GM12878 (cell line): ENCODE data around the gene SPINT2. TPM values are rescaled to one million over a fixed set of nuclear protein-coding genes. Genes with fewer than 3 reads are reported as not detected.

Experiments
- ATF7 ChIP-seq: fragments of 450-650 bp; IDR thresholded peaks from 2 replicates; pipeline ENCODE4 v1.6.1; 2016; ENCODE audit warnings: low read depth, mild to moderate bottlenecking
- CBX3 ChIP-seq: fragments of 200-600 bp; sonication (generic); IDR thresholded peaks from 2 replicates; pipeline ENCODE4 v1.6.1; 2016; ENCODE audit warnings: low read depth, borderline replicate concordance
- CHD4 ChIP-seq: fragments of 200-600 bp; sonication (generic); IDR thresholded peaks from 2 replicates; pipeline ENCODE4 v1.6.1; 2016; ENCODE audit warnings: mild to moderate bottlenecking
- FOXM1 ChIP-seq: IDR thresholded peaks from 2 replicates; pipeline ENCODE4 v1.6.1; 2012; ENCODE audit warnings: low read depth, mild to moderate bottlenecking, inconsistent platforms, low read length, moderate library complexity
- MEF2B ChIP-seq: fragments of 450-650 bp; IDR thresholded peaks from 2 replicates; pipeline ENCODE4 v1.6.1; 2018; ENCODE audit warnings: mild to moderate bottlenecking, moderate library complexity; ENCODE audit not compliant: partially characterized antibody, poor library complexity, severe bottlenecking
- POLR2AphosphoS5 ChIP-seq: IDR thresholded peaks from 2 replicates; pipeline ENCODE4 v1.6.1; 2011; ENCODE audit warnings: mild to moderate bottlenecking, low read length, inconsistent platforms
- RAD21 ChIP-seq: IDR thresholded peaks from 2 replicates; pipeline ENCODE4 v1.6.1; 2011; ENCODE audit warnings: mild to moderate bottlenecking, low read depth, low read length, moderate library complexity; ENCODE audit not compliant: insufficient read depth
- RBBP5 ChIP-seq: fragments of 200-600 bp; sonication (generic); conservative IDR thresholded peaks from 2 replicates; pipeline ENCODE4 v1.6.1; 2016
- RUNX3 ChIP-seq: IDR thresholded peaks from 2 replicates; pipeline ENCODE4 v1.6.1; 2012; ENCODE audit warnings: low read length, inconsistent platforms
- SIN3A ChIP-seq: IDR thresholded peaks from 2 replicates; pipeline ENCODE4 v1.6.1; 2012; ENCODE audit warnings: low read depth, low read length, improper control_type of control experiment
- SMAD1 ChIP-seq: fragments of 450-650 bp; IDR thresholded peaks from 2 replicates; pipeline ENCODE4 v1.6.1; 2018; ENCODE audit warnings: mild to moderate bottlenecking, low read depth; ENCODE audit not compliant: partially characterized antibody
- SMC3 ChIP-seq: IDR thresholded peaks from 2 replicates; pipeline ENCODE4 v1.6.1; 2011; ENCODE audit warnings: low read length, improper control_type of control experiment, borderline replicate concordance
- ZNF384 ChIP-seq: IDR thresholded peaks from 2 replicates; pipeline ENCODE4 v1.6.1; 2012; ENCODE audit warnings: low read depth, mild to moderate bottlenecking, low read length, improper control_type of control experiment, borderline replicate concordance
- polyA plus RNA-seq, 11 experiments: library from polyadenylated mRNA; depleted of rRNA in 4 of 11; unstranded in 6 of 11; stranded (reverse) in 5 of 11; fragments of >200 nt; fragmentation: Nextera tagmentation in 4 of 11; fragmentation: Illumina TruSeq in 1 of 11; extraction: Ambion mirVana in 4 of 11; extraction: Trizol in 1 of 11; gene quantifications; 1 replicate in 1 of 11; 2 replicates in 10 of 11; pipeline versions ENCODE4 v1.2.1 to v1.2.3, GENCODE V29; 2011 to 2016; ENCODE audit warnings: inconsistent platforms in 2 of 11, missing spikeins in 2 of 11, low read depth in 1 of 11
- total RNA-seq, 4 experiments: library from RNA; depleted of rRNA in 3 of 4; stranded (reverse); fragments of >200 nt in 3 of 4; fragmentation: Illumina TruSeq in 1 of 4; extraction: Trizol in 1 of 4; gene quantifications; 2 replicates each; pipeline versions ENCODE4 v1.2.1 to v1.2.3, GENCODE V29; 2013 to 2021
- TF ChIP-seq, protein P1 (sequence below): fragments of 450-650 bp; formaldehyde crosslinking; IDR thresholded peaks from 2 replicates; pipeline ENCODE4 v1.4.0; 2020; ENCODE audit warnings: mild to moderate bottlenecking, moderate library complexity
- TF ChIP-seq, protein P2 (sequence below): fragments of 150-350 bp; IDR thresholded peaks from 2 replicates; pipeline ENCODE4 v1.6.1; 2014; ENCODE audit warnings: mild to moderate bottlenecking, low read depth, low read length
- TF ChIP-seq, protein P3 (sequence below): IDR thresholded peaks from 2 replicates; pipeline ENCODE4 v1.6.1; 2012; ENCODE audit warnings: low read length, inconsistent platforms
- TF ChIP-seq, protein P4 (sequence below), 3 experiments: IDR thresholded peaks in 2 of 3; conservative IDR thresholded peaks in 1 of 3; 2 replicates each; pipeline ENCODE4 v1.5.1; 2011; ENCODE audit warnings: low read depth in 3 of 3, low read length in 3 of 3, mild to moderate bottlenecking in 3 of 3, control low read depth in 2 of 3, moderate library complexity in 2 of 3, inconsistent platforms in 1 of 3, mixed read lengths in 1 of 3; ENCODE audit not compliant: control insufficient read depth in 2 of 3, insufficient read depth in 1 of 3; ENCODE audit errors: extremely low read depth in 1 of 3
- TF ChIP-seq, protein P5 (sequence below): IDR thresholded peaks from 2 replicates; pipeline ENCODE4 v1.6.1; 2012; ENCODE audit warnings: low read depth, low read length, improper control_type of control experiment

SPINT2 gene
- total and polyA plus RNA-seq, 10 of the 15 experiments (the other 5 are each of a cell fraction or from before 2014, with no cell fraction given): 0.15 to 26.5 (median 17.5) TPM

DNA sequence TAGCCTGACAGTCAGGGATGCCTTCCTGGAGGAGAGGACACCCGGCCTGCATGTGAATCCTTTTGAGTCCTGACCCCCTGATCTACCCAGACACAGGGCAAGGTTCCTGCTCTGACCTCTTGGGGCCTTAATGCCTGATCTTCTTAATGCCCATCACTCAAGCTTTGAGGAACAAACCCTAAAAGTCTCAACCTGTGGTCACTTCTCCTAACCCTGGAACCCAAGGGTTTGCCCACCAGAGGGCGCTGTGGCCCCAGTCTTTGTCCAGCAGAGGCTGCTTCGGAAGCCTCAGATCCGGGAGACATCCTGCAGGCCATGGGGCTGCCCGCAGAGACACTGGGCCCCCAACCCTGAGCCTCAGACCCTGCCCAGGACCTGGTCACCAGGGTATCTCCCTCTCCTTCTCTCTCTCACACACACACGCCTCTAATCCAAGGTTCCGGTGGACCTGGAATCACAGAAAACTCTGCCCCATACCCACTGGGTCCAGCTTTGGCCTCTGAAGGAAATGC is 30.6 kb upstream of the SPINT2 start (continued):
- TF ChIP-seq, protein P1, sequence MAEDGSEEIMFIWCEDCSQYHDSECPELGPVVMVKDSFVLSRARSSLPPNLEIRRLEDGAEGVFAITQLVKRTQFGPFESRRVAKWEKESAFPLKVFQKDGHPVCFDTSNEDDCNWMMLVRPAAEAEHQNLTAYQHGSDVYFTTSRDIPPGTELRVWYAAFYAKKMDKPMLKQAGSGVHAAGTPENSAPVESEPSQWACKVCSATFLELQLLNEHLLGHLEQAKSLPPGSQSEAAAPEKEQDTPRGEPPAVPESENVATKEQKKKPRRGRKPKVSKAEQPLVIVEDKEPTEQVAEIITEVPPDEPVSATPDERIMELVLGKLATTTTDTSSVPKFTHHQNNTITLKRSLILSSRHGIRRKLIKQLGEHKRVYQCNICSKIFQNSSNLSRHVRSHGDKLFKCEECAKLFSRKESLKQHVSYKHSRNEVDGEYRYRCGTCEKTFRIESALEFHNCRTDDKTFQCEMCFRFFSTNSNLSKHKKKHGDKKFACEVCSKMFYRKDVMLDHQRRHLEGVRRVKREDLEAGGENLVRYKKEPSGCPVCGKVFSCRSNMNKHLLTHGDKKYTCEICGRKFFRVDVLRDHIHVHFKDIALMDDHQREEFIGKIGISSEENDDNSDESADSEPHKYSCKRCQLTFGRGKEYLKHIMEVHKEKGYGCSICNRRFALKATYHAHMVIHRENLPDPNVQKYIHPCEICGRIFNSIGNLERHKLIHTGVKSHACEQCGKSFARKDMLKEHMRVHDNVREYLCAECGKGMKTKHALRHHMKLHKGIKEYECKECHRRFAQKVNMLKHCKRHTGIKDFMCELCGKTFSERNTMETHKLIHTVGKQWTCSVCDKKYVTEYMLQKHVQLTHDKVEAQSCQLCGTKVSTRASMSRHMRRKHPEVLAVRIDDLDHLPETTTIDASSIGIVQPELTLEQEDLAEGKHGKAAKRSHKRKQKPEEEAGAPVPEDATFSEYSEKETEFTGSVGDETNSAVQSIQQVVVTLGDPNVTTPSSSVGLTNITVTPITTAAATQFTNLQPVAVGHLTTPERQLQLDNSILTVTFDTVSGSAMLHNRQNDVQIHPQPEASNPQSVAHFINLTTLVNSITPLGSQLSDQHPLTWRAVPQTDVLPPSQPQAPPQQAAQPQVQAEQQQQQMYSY: no peak
- TF ChIP-seq POLR2AphosphoS5 (no peak), RUNX3 (peak; percentile 55), CBX3 (no peak), SIN3A (no peak), ZNF384 (no peak), SMAD1 (no peak), MEF2B (no peak), RBBP5 (no peak), ATF7 (no peak), CHD4 (no peak), RAD21 (peak; percentile 87), SMC3 (peak; percentile 91), FOXM1 (no peak)
- TF ChIP-seq, protein P2, sequence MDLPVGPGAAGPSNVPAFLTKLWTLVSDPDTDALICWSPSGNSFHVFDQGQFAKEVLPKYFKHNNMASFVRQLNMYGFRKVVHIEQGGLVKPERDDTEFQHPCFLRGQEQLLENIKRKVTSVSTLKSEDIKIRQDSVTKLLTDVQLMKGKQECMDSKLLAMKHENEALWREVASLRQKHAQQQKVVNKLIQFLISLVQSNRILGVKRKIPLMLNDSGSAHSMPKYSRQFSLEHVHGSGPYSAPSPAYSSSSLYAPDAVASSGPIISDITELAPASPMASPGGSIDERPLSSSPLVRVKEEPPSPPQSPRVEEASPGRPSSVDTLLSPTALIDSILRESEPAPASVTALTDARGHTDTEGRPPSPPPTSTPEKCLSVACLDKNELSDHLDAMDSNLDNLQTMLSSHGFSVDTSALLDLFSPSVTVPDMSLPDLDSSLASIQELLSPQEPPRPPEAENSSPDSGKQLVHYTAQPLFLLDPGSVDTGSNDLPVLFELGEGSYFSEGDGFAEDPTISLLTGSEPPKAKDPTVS: no peak
- TF ChIP-seq, protein P3, sequence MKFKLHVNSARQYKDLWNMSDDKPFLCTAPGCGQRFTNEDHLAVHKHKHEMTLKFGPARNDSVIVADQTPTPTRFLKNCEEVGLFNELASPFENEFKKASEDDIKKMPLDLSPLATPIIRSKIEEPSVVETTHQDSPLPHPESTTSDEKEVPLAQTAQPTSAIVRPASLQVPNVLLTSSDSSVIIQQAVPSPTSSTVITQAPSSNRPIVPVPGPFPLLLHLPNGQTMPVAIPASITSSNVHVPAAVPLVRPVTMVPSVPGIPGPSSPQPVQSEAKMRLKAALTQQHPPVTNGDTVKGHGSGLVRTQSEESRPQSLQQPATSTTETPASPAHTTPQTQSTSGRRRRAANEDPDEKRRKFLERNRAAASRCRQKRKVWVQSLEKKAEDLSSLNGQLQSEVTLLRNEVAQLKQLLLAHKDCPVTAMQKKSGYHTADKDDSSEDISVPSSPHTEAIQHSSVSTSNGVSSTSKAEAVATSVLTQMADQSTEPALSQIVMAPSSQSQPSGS: no peak
- TF ChIP-seq, protein P4, sequence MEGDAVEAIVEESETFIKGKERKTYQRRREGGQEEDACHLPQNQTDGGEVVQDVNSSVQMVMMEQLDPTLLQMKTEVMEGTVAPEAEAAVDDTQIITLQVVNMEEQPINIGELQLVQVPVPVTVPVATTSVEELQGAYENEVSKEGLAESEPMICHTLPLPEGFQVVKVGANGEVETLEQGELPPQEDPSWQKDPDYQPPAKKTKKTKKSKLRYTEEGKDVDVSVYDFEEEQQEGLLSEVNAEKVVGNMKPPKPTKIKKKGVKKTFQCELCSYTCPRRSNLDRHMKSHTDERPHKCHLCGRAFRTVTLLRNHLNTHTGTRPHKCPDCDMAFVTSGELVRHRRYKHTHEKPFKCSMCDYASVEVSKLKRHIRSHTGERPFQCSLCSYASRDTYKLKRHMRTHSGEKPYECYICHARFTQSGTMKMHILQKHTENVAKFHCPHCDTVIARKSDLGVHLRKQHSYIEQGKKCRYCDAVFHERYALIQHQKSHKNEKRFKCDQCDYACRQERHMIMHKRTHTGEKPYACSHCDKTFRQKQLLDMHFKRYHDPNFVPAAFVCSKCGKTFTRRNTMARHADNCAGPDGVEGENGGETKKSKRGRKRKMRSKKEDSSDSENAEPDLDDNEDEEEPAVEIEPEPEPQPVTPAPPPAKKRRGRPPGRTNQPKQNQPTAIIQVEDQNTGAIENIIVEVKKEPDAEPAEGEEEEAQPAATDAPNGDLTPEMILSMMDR (IDR thresholded peaks at IDR 0.05 in 2 of 3, conservative IDR thresholded peaks at IDR 0.05 in 1 of 3; ENCODE audit: control insufficient read depth in 2 of 3, extremely low read depth in 1 of 3, insufficient read depth in 1 of 3, low read depth in 3 of 3, low read length in 3 of 3): peak; percentile 80 to 90 (median 89)
- TF ChIP-seq, protein P5, sequence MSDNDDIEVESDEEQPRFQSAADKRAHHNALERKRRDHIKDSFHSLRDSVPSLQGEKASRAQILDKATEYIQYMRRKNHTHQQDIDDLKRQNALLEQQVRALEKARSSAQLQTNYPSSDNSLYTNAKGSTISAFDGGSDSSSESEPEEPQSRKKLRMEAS: no peak
